HepG2 (cell line): ENCODE results near the gene RUSC1. TPM values are rescaled to one million over a fixed set of nuclear protein-coding genes. Genes with fewer than 3 reads are reported as not detected.
A peak's percentile ranks its signal among the peaks of the same experiment; 100 is the strongest.

Source experiments
- ARHGAP35 ChIP-seq: sonication (generic); formaldehyde crosslinking; IDR thresholded peaks from 2 replicates; pipeline ENCODE4 v1.9.0; 2022; ENCODE audit warnings: mild to moderate bottlenecking, inconsistent platforms, moderate library complexity, missing genetic modification reagents, borderline replicate concordance
- DNMT3B ChIP-seq: conservative IDR thresholded peaks from 2 replicates; pipeline ENCODE4 v1.6.1; 2016; ENCODE audit warnings: missing biosample characterization, control low read depth
- GZF1 ChIP-seq: sonication (generic); formaldehyde crosslinking; IDR thresholded peaks from 2 replicates; pipeline ENCODE4 v1.5.1; 2020; ENCODE audit warnings: mild to moderate bottlenecking, missing genetic modification reagents
- HOXA3 ChIP-seq: sonication (generic); formaldehyde crosslinking; IDR thresholded peaks from 2 replicates; pipeline ENCODE4 v1.5.0; 2020; ENCODE audit warnings: missing genetic modification reagents
- MIER3 ChIP-seq: IDR thresholded peaks from 2 replicates; pipeline ENCODE4 v1.6.1; 2016; ENCODE audit warnings: missing compliant biosample characterization, borderline replicate concordance
- NFKB2 ChIP-seq: sonication (generic); formaldehyde crosslinking; IDR thresholded peaks from 2 replicates; pipeline ENCODE4 v1.4.0; 2020; ENCODE audit warnings: missing genetic modification reagents, borderline replicate concordance
- NFRKB ChIP-seq: fragments of 450-650 bp; IDR thresholded peaks from 2 replicates; pipeline ENCODE4 v1.6.1; 2017
- PRPF4 ChIP-seq: fragments of 200-400 bp; formaldehyde crosslinking; IDR thresholded peaks from 2 replicates; pipeline ENCODE4 v1.6.1; 2016; ENCODE audit warnings: low read length, low read depth; ENCODE audit not compliant: poor library complexity, severe bottlenecking
- PTBP1 ChIP-seq: fragments of 200-400 bp; formaldehyde crosslinking; IDR thresholded peaks from 2 replicates; pipeline ENCODE4 v1.6.1; 2018; ENCODE audit warnings: low read length, low read depth; ENCODE audit not compliant: poor library complexity, severe bottlenecking
- RBM39 ChIP-seq: fragments of 200-400 bp; formaldehyde crosslinking; IDR thresholded peaks from one replicate; pipeline ENCODE4 v1.6.1; 2018; ENCODE audit warnings: antibody characterized with exemption, mild to moderate bottlenecking, low read depth, low read length; ENCODE audit not compliant: poor library complexity, severe bottlenecking
- RELA ChIP-seq: sonication (generic); formaldehyde crosslinking; IDR thresholded peaks from 2 replicates; pipeline ENCODE4 v1.4.0; 2020; ENCODE audit warnings: missing genetic modification reagents
- SMARCE1 ChIP-seq: fragments of 450-650 bp; IDR thresholded peaks from 2 replicates; pipeline ENCODE4 v1.6.1; 2017; ENCODE audit warnings: borderline replicate concordance
- SRSF4 ChIP-seq: fragments of 200-400 bp; formaldehyde crosslinking; IDR thresholded peaks from one replicate; pipeline ENCODE4 v1.6.1; 2018; ENCODE audit warnings: mild to moderate bottlenecking, low read depth, low read length, moderate library complexity; ENCODE audit not compliant: poor library complexity, severe bottlenecking
- TCF7L2 ChIP-seq: IDR thresholded peaks from 2 replicates; pipeline ENCODE4 v1.6.1; 2011; ENCODE audit warnings: mild to moderate bottlenecking, low read depth, low read length, moderate library complexity
- ZNF230 ChIP-seq: sonication (generic); formaldehyde crosslinking; IDR thresholded peaks from 2 replicates; pipeline ENCODE4 v1.4.0; 2020; ENCODE audit warnings: mild to moderate bottlenecking, missing genetic modification reagents
- ZNF276 ChIP-seq: sonication (generic); formaldehyde crosslinking; IDR thresholded peaks from 2 replicates; pipeline ENCODE4 v1.4.0; 2020; ENCODE audit warnings: mild to moderate bottlenecking, low read depth, missing genetic modification reagents
- ZNF512 ChIP-seq: sonication (generic); formaldehyde crosslinking; IDR thresholded peaks from 2 replicates; pipeline ENCODE4 v1.4.0; 2020; ENCODE audit warnings: mild to moderate bottlenecking, missing genetic modification reagents
- ZNF557 ChIP-seq: sonication (generic); formaldehyde crosslinking; IDR thresholded peaks from 2 replicates; pipeline ENCODE4 v1.4.0; 2020; ENCODE audit warnings: missing genetic modification reagents
- ZNF7 ChIP-seq: IDR thresholded peaks from 2 replicates; pipeline ENCODE4 v1.6.1; 2016; ENCODE audit warnings: missing biosample characterization, missing genetic modification reagents
- ZNF780A ChIP-seq: sonication (generic); formaldehyde crosslinking; IDR thresholded peaks from 2 replicates; pipeline ENCODE4 v1.8.0; 2022; ENCODE audit warnings: mild to moderate bottlenecking, missing genetic modification reagents, moderate library complexity
- polyA plus RNA-seq, 8 experiments: library from polyadenylated mRNA; depleted of rRNA in 3 of 8; stranded (reverse) in 7 of 8; unstranded in 1 of 8; fragments of >200 nt; fragmentation: Illumina TruSeq in 4 of 8; extraction: Trizol in 4 of 8; gene quantifications; 2 replicates each; pipeline versions ENCODE4 v1.2.1 to v1.2.3, GENCODE V29; 2011 to 2016; ENCODE audit warnings: low read depth in 4 of 8, missing spikeins in 1 of 8, mixed read lengths in 1 of 8; ENCODE audit not compliant: insufficient read depth in 1 of 8
- total RNA-seq, 5 experiments: library from RNA; depleted of rRNA; stranded (reverse); fragments of >200 nt; fragmentation: Illumina TruSeq; extraction: Trizol; gene quantifications; 2 replicates each; pipeline ENCODE4 v1.2.3, GENCODE V29; 2016; ENCODE audit warnings: low read depth in 1 of 5
- TF ChIP-seq, protein P1 (sequence below): conservative IDR thresholded peaks from 2 replicates; pipeline ENCODE4 v1.6.1; 2018; ENCODE audit warnings: missing genetic modification reagents
- TF ChIP-seq, protein P2 (sequence below): sonication (generic); formaldehyde crosslinking; IDR thresholded peaks from 2 replicates; pipeline ENCODE4 v1.4.0; 2020; ENCODE audit warnings: mild to moderate bottlenecking, missing genetic modification reagents
- TF ChIP-seq, protein P3 (sequence below): IDR thresholded peaks from 2 replicates; pipeline ENCODE4 v1.4.0; 2020; ENCODE audit warnings: mild to moderate bottlenecking, missing genetic modification reagents

Gene RUSC1
- total and polyA plus RNA-seq, 2 of the 13 experiments (the other 11 are each of a cell fraction or from before 2014, with no cell fraction given) = 18.7 to 20.4 TPM

- no peak for TF ChIP-seq NFKB2 (CRISPR knock-in tag)
- TF ChIP-seq TCF7L2 = no peak
- no peak for TF ChIP-seq ZNF276 (CRISPR knock-in tag)
- TF ChIP-seq, protein P1, sequence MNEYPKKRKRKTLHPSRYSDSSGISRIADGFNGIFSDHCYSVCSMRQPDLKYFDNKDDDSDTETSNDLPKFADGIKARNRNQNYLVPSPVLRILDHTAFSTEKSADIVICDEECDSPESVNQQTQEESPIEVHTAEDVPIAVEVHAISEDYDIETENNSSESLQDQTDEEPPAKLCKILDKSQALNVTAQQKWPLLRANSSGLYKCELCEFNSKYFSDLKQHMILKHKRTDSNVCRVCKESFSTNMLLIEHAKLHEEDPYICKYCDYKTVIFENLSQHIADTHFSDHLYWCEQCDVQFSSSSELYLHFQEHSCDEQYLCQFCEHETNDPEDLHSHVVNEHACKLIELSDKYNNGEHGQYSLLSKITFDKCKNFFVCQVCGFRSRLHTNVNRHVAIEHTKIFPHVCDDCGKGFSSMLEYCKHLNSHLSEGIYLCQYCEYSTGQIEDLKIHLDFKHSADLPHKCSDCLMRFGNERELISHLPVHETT = no peak
- no peak for TF ChIP-seq SRSF4
- TF ChIP-seq RELA = no peak
- peak; percentile 34; the same call in 1 of the 2 replicates for TF ChIP-seq HOXA3
- TF ChIP-seq PRPF4 = no peak
- no peak for TF ChIP-seq NFRKB
- no peak for TF ChIP-seq GZF1 (CRISPR knock-in tag)
- TF ChIP-seq, protein P2, sequence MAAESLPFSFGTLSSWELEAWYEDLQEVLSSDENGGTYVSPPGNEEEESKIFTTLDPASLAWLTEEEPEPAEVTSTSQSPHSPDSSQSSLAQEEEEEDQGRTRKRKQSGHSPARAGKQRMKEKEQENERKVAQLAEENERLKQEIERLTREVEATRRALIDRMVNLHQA = no peak
- no peak for TF ChIP-seq ZNF780A (CRISPR knock-in tag)
- no peak for TF ChIP-seq ZNF230
- TF ChIP-seq, protein P3, sequence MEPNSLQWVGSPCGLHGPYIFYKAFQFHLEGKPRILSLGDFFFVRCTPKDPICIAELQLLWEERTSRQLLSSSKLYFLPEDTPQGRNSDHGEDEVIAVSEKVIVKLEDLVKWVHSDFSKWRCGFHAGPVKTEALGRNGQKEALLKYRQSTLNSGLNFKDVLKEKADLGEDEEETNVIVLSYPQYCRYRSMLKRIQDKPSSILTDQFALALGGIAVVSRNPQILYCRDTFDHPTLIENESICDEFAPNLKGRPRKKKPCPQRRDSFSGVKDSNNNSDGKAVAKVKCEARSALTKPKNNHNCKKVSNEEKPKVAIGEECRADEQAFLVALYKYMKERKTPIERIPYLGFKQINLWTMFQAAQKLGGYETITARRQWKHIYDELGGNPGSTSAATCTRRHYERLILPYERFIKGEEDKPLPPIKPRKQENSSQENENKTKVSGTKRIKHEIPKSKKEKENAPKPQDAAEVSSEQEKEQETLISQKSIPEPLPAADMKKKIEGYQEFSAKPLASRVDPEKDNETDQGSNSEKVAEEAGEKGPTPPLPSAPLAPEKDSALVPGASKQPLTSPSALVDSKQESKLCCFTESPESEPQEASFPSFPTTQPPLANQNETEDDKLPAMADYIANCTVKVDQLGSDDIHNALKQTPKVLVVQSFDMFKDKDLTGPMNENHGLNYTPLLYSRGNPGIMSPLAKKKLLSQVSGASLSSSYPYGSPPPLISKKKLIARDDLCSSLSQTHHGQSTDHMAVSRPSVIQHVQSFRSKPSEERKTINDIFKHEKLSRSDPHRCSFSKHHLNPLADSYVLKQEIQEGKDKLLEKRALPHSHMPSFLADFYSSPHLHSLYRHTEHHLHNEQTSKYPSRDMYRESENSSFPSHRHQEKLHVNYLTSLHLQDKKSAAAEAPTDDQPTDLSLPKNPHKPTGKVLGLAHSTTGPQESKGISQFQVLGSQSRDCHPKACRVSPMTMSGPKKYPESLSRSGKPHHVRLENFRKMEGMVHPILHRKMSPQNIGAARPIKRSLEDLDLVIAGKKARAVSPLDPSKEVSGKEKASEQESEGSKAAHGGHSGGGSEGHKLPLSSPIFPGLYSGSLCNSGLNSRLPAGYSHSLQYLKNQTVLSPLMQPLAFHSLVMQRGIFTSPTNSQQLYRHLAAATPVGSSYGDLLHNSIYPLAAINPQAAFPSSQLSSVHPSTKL = no peak; the same call in 1 of the 2 replicates
- no peak for TF ChIP-seq MIER3 (CRISPR knock-in tag)
- no peak for TF ChIP-seq RBM39
- no peak for TF ChIP-seq ZNF7
- TF ChIP-seq ZNF557 (CRISPR knock-in tag) = no peak
- TF ChIP-seq ARHGAP35 = no peak
- no peak for TF ChIP-seq ZNF512 (CRISPR knock-in tag)
- TF ChIP-seq DNMT3B (CRISPR knock-in tag) = no peak
- TF ChIP-seq SMARCE1 = no peak
- TF ChIP-seq PTBP1 = no peak
Measured at GRCh38 chr1:155307247-155307740, 13.4 kb upstream of the RUSC1 start (continued).
